NK-92 (cell line): Measurements from ENCODE around the gene VMP1.
"Not testable (repeated sequence)": the region's sequence is repeated elsewhere in the genome, so short reads cannot be mapped to it uniquely, and the experiment has no call there.

Experiments used
- DNase-seq: peaks from one replicate; lab custom pipeline; 2025; ENCODE audit not compliant: unreplicated experiment; lab: John Stamatoyannopoulos, UW

VMP1 gene

GRCh38 chr17:59838052-59838916 lies 130.8 kb downstream of the VMP1 start:
- no peak for DNase-seq

DNA sequence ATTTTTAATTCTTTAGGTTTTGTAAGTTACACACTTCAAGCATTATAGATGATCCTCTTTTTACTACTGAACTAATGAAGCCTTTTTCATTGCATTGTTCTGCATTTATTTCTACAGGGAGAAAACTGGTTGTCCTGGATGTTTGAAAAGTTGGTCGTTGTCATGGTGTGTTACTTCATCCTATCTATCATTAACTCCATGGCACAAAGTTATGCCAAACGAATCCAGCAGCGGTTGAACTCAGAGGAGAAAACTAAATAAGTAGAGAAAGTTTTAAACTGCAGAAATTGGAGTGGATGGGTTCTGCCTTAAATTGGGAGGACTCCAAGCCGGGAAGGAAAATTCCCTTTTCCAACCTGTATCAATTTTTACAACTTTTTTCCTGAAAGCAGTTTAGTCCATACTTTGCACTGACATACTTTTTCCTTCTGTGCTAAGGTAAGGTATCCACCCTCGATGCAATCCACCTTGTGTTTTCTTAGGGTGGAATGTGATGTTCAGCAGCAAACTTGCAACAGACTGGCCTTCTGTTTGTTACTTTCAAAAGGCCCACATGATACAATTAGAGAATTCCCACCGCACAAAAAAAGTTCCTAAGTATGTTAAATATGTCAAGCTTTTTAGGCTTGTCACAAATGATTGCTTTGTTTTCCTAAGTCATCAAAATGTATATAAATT lies 132.3 kb downstream of the VMP1 start:
- no peak for DNase-seq

GRCh38 chr17:59840329-59841090 lies 133.1 kb downstream of the VMP1 start:
- DNase-seq: no peak

GRCh38 chr17:59841091-59841881 lies 133.8 kb downstream of the VMP1 start:
- not testable (repeated sequence) for DNase-seq

- not testable (repeated sequence) for DNase-seq
Measured at GRCh38 chr17:59841882-59842263, 134.4 kb downstream of the VMP1 start.

DNA sequence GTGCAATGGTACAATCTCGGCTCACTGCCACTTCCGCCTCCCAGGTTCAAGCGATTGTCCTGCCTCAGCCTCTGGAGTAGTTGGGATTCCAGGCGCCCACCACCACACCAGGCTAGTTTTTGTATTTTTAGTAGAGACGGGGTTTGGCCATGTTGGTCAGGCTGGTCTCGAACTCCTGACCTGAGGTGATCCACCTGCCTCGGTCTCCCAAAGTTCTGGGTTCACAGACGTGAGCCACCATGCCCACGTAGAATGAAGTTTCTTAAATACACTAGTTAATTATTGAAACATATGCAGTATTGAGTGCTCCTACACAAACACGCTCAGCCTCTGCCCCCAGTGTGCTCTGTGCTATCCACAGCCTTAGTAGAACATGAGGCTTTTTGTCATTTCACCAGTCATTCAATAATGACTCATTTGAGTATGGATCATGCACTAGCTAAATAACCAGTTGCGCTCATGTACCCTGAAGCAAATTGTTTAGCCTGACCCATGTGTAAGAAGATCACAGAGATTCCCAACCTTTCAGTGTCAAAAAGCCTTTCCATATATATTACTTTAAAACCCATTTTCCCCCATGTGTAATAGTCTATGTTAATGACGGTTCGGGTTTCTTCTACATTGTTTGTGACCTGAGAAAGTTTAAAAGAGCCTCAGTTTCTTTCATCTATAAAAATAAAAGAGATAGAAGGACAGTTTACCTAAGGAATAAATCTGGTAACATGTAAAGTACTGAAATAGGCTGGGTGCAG lies 135.6 kb downstream of the VMP1 start:
- no peak for DNase-seq

- no peak for DNase-seq
Measured at GRCh38 chr17:59844884-59845594, 137.6 kb downstream of the VMP1 start.

GRCh38 chr17:59845595-59846393 lies 138.3 kb downstream of the VMP1 start:
- DNase-seq: no peak

GRCh38 chr17:59846394-59847165 lies 139.1 kb downstream of the VMP1 start:
- no peak for DNase-seq

DNA sequence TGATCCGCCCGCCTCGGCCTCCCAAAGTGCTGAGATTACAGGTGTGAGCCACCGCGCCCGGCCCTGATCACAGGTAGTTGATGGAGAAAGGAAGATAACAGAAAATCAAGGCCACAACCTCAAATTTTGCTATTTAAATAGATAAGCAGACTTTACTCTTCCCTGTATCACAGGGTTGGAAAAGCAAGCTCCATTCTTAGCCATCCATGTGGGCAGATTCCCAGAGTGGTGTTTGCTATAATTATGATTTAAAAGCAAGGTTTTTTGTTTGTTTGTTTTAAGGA lies 140.9 kb downstream of the VMP1 start:
- DNase-seq: no peak

- no peak for DNase-seq
Measured at GRCh38 chr17:59848778-59849177, 141.3 kb downstream of the VMP1 start.

DNA sequence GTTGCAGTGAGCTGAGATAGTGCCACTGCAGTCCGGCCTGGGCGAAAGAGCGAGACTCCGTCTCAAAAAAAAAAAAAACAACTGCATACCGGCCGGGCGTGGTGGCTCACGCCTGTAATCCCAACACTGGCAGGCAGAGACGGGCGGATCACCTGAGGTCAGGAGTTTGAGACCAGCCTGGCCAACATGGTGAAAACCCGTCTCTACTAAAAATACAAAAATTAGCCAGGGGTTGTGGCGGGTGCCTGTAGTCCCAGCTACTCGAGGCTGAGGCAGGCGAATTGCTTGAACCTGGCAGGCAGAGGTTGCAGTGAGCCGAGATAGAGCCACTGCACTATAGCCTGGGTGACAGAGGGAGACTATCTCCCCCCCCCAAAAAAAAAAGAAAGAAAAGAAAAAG lies 142.9 kb downstream of the VMP1 start:
- not testable (repeated sequence) for DNase-seq

GRCh38 chr17:59851439-59852375 lies 144.3 kb downstream of the VMP1 start:
- DNase-seq: no peak

- not testable (repeated sequence) for DNase-seq
Measured at GRCh38 chr17:59852847-59853167, 145.4 kb downstream of the VMP1 start.

GRCh38 chr17:59853168-59853918 lies 145.9 kb downstream of the VMP1 start:
- no peak for DNase-seq

DNA sequence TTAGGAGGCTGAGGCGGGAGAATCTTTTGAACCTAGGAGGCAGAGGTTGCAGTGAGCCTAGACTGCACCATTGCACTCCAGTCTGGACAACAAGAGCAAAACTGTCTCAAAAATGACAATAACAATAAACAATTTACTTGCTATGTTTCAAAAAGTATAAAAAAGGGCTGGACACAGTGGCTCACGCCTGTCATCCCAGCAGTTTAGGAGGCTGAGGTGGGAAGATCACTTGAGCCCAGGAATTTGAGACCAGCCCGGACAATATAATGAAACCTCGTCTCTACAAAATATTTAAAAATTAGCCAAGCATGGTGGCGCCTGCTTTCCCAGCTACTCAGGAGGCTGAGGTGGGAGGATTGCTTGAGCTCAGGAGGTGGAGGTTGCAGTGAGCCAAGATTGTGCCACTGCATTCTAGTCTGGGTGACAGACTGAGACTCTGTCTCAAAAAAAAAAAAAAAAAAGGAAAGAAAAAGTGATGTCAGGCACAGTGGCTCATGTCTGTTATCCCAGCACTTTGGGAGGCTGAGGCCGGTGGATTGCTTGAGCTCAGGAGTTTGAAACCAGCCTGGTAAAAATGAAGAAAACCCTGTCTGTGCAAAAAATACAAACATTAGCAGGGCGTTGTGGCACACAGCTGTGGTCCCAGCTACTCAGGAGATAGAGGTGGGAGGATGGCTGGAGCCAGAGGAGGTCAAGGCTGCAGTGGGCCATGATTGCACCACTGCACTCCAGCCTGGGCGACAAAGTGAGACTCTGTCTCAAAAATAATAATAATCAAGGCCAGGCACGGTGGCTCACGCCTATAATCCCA lies 146.7 kb downstream of the VMP1 start:
- not testable (repeated sequence) for DNase-seq
